ENCODE results near the gene SLMAP.

The SLMAP gene

GRCh38 chr3:57746156-57747010 is 9.7 kb upstream of the SLMAP start:
- TF ChIP-seq EZH2phosphoT487 (conservative IDR thresholded peaks at IDR 0.05; ENCODE audit: low read length), result no peak
- no peak for TF ChIP-seq CTCF (IDR thresholded peaks at IDR 0.05; ENCODE audit: insufficient read depth, low read length, poor library complexity, severe bottlenecking)
- Histone ChIP-seq H3K79me2 (ENCODE audit: insufficient read depth, low read length) (no peaks in the 10 kb centered on the region), H3F3A (ENCODE audit: insufficient read depth) (no peaks in the 10 kb centered on the region), H3K36me3 (ENCODE audit: low read length) (no peaks in the 10 kb centered on the region), H3K4me3 (ENCODE audit: insufficient read depth, low read length, poor library complexity, severe bottlenecking) (no peak overlapping the region), H3K9me3 (ENCODE audit: insufficient read depth, low read length) (no peaks in the 10 kb centered on the region), H3K27ac (ENCODE audit: low read depth, low read length) (no peak overlapping the region), H3K9ac (ENCODE audit: low read length) (no peak overlapping the region), H4K20me1 (ENCODE audit: low read depth, low read length) (no peaks in the 10 kb centered on the region), H2AFZ (ENCODE audit: low read depth, low read length, severe bottlenecking) (no peak overlapping the region), H3K27me3 (ENCODE audit: low read length) (no peaks in the 10 kb centered on the region), H3K9me2 (replicated peaks; ENCODE audit: insufficient read depth, low read length) (no peaks in the 10 kb centered on the region), H3K4me2 (ENCODE audit: low read depth, low read length, poor library complexity, severe bottlenecking) (no peak overlapping the region)

GRCh38 chr3:57749542-57749941 is 6.6 kb upstream of the SLMAP start:
- Histone ChIP-seq H3K9me2 (replicated peaks; ENCODE audit: insufficient read depth, low read length) (no peaks in the 10 kb centered on the region), H3K36me3 (ENCODE audit: low read length) (no peaks in the 10 kb centered on the region), H2AFZ (ENCODE audit: low read depth, low read length, severe bottlenecking) (no peak overlapping the region), H4K20me1 (ENCODE audit: low read depth, low read length) (no peaks in the 10 kb centered on the region), H3F3A (ENCODE audit: insufficient read depth) (no peaks in the 10 kb centered on the region), H3K27me3 (ENCODE audit: low read length) (no peaks in the 10 kb centered on the region), H3K27ac (ENCODE audit: low read depth, low read length) (no peak overlapping the region), H3K9ac (ENCODE audit: low read length) (no peak overlapping the region), H3K79me2 (ENCODE audit: insufficient read depth, low read length) (no peaks in the 10 kb centered on the region), H3K4me3 (ENCODE audit: insufficient read depth, low read length, poor library complexity, severe bottlenecking) (no peak overlapping the region), H3K9me3 (ENCODE audit: insufficient read depth, low read length) (no peaks in the 10 kb centered on the region), H3K4me2 (ENCODE audit: low read depth, low read length, poor library complexity, severe bottlenecking) (no peak overlapping the region)
- TF ChIP-seq EZH2phosphoT487 (conservative IDR thresholded peaks at IDR 0.05; ENCODE audit: low read length) (no peak), CTCF (IDR thresholded peaks at IDR 0.05; ENCODE audit: insufficient read depth, low read length, poor library complexity, severe bottlenecking) (no peak)

GRCh38 chr3:57752307-57752706 is 3.8 kb upstream of the SLMAP start:
- no peaks in the 10 kb centered on the region for H3F3A ChIP-seq (ENCODE audit: insufficient read depth)
- no peaks in the 10 kb centered on the region for H3K27me3 ChIP-seq (ENCODE audit: low read length)
- no peak overlapping the region for H3K4me3 ChIP-seq (ENCODE audit: insufficient read depth, low read length, poor library complexity, severe bottlenecking)
- H2AFZ ChIP-seq (ENCODE audit: low read depth, low read length, severe bottlenecking), result no peak overlapping the region
- peaks cover 12% of the 10 kb centered on the region for H3K79me2 ChIP-seq (ENCODE audit: insufficient read depth, low read length)
- no peaks in the 10 kb centered on the region for H3K9me2 ChIP-seq (replicated peaks; ENCODE audit: insufficient read depth, low read length)
- no peak overlapping the region for H3K4me2 ChIP-seq (ENCODE audit: low read depth, low read length, poor library complexity, severe bottlenecking)
- no peak overlapping the region for H3K27ac ChIP-seq (ENCODE audit: low read depth, low read length)
- H3K9me3 ChIP-seq (ENCODE audit: insufficient read depth, low read length), result no peaks in the 10 kb centered on the region
- TF ChIP-seq EZH2phosphoT487 (conservative IDR thresholded peaks at IDR 0.05; ENCODE audit: low read length), result no peak
- no peak for TF ChIP-seq CTCF (IDR thresholded peaks at IDR 0.05; ENCODE audit: insufficient read depth, low read length, poor library complexity, severe bottlenecking)
- no peak overlapping the region for H3K9ac ChIP-seq (ENCODE audit: low read length)
- H4K20me1 ChIP-seq (ENCODE audit: low read depth, low read length), result no peaks in the 10 kb centered on the region
- H3K36me3 ChIP-seq (ENCODE audit: low read length), result no peaks in the 10 kb centered on the region
